ENCODE data around the gene EIF3I. TPM values are rescaled to one million over a fixed set of nuclear protein-coding genes. Genes with fewer than 3 reads are reported as not detected.

The EIF3I gene
- total and polyA plus RNA-seq, 12 donors = 90.3 to 342 (median 106) TPM

- H3K9me3 ChIP-seq = no peaks in the 10 kb centered on the region
- TF ChIP-seq CTCF (IDR thresholded peaks at IDR 0.05) = no peak
- ATAC-seq = no peak
- H3K4me3 ChIP-seq = no peak overlapping the region
- WGBS, 2 donors = 80 to 88% methylated on average over 3 of the region's 3 CpGs
- intact Hi-C loops (cut with DNase I) = no loop called here
- peaks cover 0 to 86% (median 63%) of the 10 kb centered on the region in 9 donors for H3K36me3 ChIP-seq
- no peaks in the 10 kb centered on the region for H3K27me3 ChIP-seq
- DNase-seq = no peak
- peaks cover 10 to 38% (median 23%) of the 10 kb centered on the region in 9 donors for H3K4me1 ChIP-seq
- H3K27ac ChIP-seq = no peak overlapping the region
Measured at GRCh38 chr1:32195531-32195930, 26.7 kb upstream of the EIF3I start.

- Histone ChIP-seq H3K9me3 (no peaks in the 10 kb centered on the region), H3K27ac (peak overlapping the region in 3 of 10 donors; percentile 26 to 86 (median 30)), H3K4me1 (peaks cover 10 to 43% (median 28%) of the 10 kb centered on the region in 9 donors), H3K4me3 (no peak overlapping the region), H3K36me3 (peaks cover 0 to 79% (median 57%) of the 10 kb centered on the region in 9 donors), H3K27me3 (no peaks in the 10 kb centered on the region)
- no peak for TF ChIP-seq CTCF (IDR thresholded peaks at IDR 0.05)
- ATAC-seq (no peak), DNase-seq (no peak)
- intact Hi-C loops (cut with DNase I) = no loop called here
Measured at GRCh38 chr1:32195972-32196823, 26.0 kb upstream of the EIF3I start.

- Histone ChIP-seq H3K4me1 (peaks cover 12 to 52% (median 36%) of the 10 kb centered on the region in 9 donors), H3K27ac (peak overlapping the region in 4 of 10 donors; percentile 5 to 86 (median 28))
- no peak for ATAC-seq
Measured at GRCh38 chr1:32197074-32197473, 25.1 kb upstream of the EIF3I start.

GRCh38 chr1:32197837-32198236 is 24.4 kb upstream of the EIF3I start:
- no peak for TF ChIP-seq CTCF (IDR thresholded peaks at IDR 0.05)
- H3K4me1 ChIP-seq = peaks cover 12 to 54% (median 38%) of the 10 kb centered on the region in 9 donors
- H3K27ac ChIP-seq = peak overlapping the region in 3 of 10 donors; percentile 1 to 86 (median 9)
- intact Hi-C loops (cut with DNase I) = no loop called here
- ATAC-seq (no peak), DNase-seq (no peak)
- no peaks in the 10 kb centered on the region for H3K27me3 ChIP-seq
- H3K9me3 ChIP-seq = no peaks in the 10 kb centered on the region
- peaks cover 0 to 63% (median 42%) of the 10 kb centered on the region in 9 donors for H3K36me3 ChIP-seq
- WGBS, 2 donors = 72 to 75% methylated on average over 6 of the region's 6 CpGs
- no peak overlapping the region for H3K4me3 ChIP-seq

More at GRCh38 chr1:32197074-32197473, 25.1 kb upstream of the EIF3I start:
- Histone ChIP-seq H3K27me3 (no peaks in the 10 kb centered on the region), H3K4me3 (no peak overlapping the region), H3K36me3 (peaks cover 0 to 70% (median 48%) of the 10 kb centered on the region in 9 donors), H3K9me3 (no peaks in the 10 kb centered on the region)
- DNase-seq = no peak
- no peak for TF ChIP-seq CTCF (IDR thresholded peaks at IDR 0.05)
- intact Hi-C loops (cut with DNase I) = no loop called here
- WGBS, 2 donors = 75 to 92% methylated on average over 1 of the region's 1 CpG
